ENCODE measurements around the gene TGFBR3. TPM values are rescaled to one million over a fixed set of nuclear protein-coding genes. Genes with fewer than 3 reads are reported as not detected.

TGFBR3 gene
- total and polyA plus RNA-seq, 9 of the 15 experiments (the other 6 are each of a cell fraction or from before 2014, with no cell fraction given) = 3.6 to 32.4 (median 15.6) TPM

- TF ChIP-seq ILF3 (IDR thresholded peaks at IDR 0.05; ENCODE audit: borderline replicate concordance) = no peak
- TF ChIP-seq GTF2B (IDR thresholded peaks at IDR 0.05; ENCODE audit: extremely low read depth, insufficient read length) = no peak
- TF ChIP-seq ZNF511 (CRISPR knock-in tag; IDR thresholded peaks at IDR 0.05) = no peak; the same call in 1 of the 2 replicates
- peak; percentile 9; the same call in 1 of the 2 replicates for TF ChIP-seq ZNF24 (IDR thresholded peaks at IDR 0.05)
- no peak; the same call in 1 of the 2 replicates for TF ChIP-seq HSF4 (CRISPR knock-in tag; IDR thresholded peaks at IDR 0.05; ENCODE audit: borderline replicate concordance)
- TF ChIP-seq COPS2 (conservative IDR thresholded peaks at IDR 0.05) = no peak
- TF ChIP-seq BCL6 (CRISPR knock-in tag; IDR thresholded peaks at IDR 0.05) = no peak
- no peak for TF ChIP-seq KLF10 (CRISPR knock-in tag; IDR thresholded peaks at IDR 0.05)
- no peak for TF ChIP-seq STAT6 (CRISPR knock-in tag; IDR thresholded peaks at IDR 0.05)
- TF ChIP-seq ZC3H8 (IDR thresholded peaks at IDR 0.05) = no peak
- no peak for TF ChIP-seq CREBBP (IDR thresholded peaks at IDR 0.05; ENCODE audit: low read depth, low read length)
- TF ChIP-seq ZNF561 (CRISPR knock-in tag; conservative IDR thresholded peaks at IDR 0.05) = no peak
- peak; percentile 63 for TF ChIP-seq RFX1 (IDR thresholded peaks at IDR 0.05)
- TF ChIP-seq XRCC4 (IDR thresholded peaks at IDR 0.05; ENCODE audit: extremely low read depth, insufficient read depth, insufficient read length) = no peak
- TF ChIP-seq KHSRP (IDR thresholded peaks at IDR 0.05) = no peak
- peak; percentile 60 for TF ChIP-seq RBFOX2 (IDR thresholded peaks at IDR 0.05; ENCODE audit: low read depth, low read length)
- no peak for TF ChIP-seq ZNF133 (CRISPR knock-in tag; IDR thresholded peaks at IDR 0.05)
Observed at GRCh38 chr1:91732291-91733107, 153.5 kb downstream of the TGFBR3 start (continued).
